Measurements from ENCODE around the gene CYP4A22.

Gene CYP4A22

DNA sequence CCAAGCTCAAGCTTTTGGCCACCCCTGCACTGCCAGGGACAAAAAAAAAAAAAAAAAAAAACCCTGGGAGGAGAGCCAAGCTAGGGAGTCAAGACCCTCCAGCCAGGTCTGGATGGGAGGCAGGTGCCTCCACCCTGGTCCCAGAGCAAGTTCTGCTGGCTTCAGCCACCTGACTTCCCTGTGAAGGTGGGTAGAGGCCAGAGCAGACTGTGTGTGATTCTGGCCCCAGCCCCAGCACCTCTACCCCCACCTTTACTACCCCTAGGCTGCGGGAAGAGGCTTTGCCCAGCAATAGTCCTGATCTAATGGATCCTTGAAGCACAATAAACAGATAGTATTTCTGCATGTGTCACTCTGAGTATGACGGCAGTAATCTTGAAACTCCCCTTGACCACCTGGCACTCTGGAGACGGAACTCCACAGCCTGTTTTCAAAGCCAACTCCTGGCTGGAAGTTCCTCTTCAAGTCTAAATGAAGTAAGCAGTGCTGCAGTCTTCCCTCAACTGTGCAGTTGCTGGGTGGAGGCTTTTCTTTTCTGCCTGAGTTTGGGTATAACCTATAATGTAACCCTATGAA is 42.8 kb downstream of the CYP4A22 start:
- TF ChIP-seq, protein P1, sequence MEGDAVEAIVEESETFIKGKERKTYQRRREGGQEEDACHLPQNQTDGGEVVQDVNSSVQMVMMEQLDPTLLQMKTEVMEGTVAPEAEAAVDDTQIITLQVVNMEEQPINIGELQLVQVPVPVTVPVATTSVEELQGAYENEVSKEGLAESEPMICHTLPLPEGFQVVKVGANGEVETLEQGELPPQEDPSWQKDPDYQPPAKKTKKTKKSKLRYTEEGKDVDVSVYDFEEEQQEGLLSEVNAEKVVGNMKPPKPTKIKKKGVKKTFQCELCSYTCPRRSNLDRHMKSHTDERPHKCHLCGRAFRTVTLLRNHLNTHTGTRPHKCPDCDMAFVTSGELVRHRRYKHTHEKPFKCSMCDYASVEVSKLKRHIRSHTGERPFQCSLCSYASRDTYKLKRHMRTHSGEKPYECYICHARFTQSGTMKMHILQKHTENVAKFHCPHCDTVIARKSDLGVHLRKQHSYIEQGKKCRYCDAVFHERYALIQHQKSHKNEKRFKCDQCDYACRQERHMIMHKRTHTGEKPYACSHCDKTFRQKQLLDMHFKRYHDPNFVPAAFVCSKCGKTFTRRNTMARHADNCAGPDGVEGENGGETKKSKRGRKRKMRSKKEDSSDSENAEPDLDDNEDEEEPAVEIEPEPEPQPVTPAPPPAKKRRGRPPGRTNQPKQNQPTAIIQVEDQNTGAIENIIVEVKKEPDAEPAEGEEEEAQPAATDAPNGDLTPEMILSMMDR (IDR thresholded peaks at IDR 0.05): no peak
- no peaks in the 10 kb centered on the region for H3K27me3 ChIP-seq (ENCODE audit: control insufficient read depth, insufficient read depth, low read length)
- no peaks in the 10 kb centered on the region for H3K79me2 ChIP-seq
- H2AFZ ChIP-seq: no peak overlapping the region
- H3K9me3 ChIP-seq (ENCODE audit: control insufficient read depth, low read length): no peaks in the 10 kb centered on the region
- no peak overlapping the region for H3K9ac ChIP-seq
- H3K4me1 ChIP-seq: no peaks in the 10 kb centered on the region
- H3K36me3 ChIP-seq (ENCODE audit: control insufficient read depth, insufficient read depth, low read length): no peaks in the 10 kb centered on the region
- no peak overlapping the region for H3K27ac ChIP-seq
- peak overlapping the region; percentile 71 for H3K4me2 ChIP-seq (ENCODE audit: low read length)
- H3K4me3 ChIP-seq (ENCODE audit: low read depth, low read length): no peak overlapping the region

GRCh38 chr1:47180603-47181094 is 43.4 kb downstream of the CYP4A22 start:
- no peaks in the 10 kb centered on the region for H3K4me1 ChIP-seq
- no peak overlapping the region for H3K4me2 ChIP-seq (ENCODE audit: low read length)
- no peaks in the 10 kb centered on the region for H3K27me3 ChIP-seq (ENCODE audit: control insufficient read depth, insufficient read depth, low read length)
- no peaks in the 10 kb centered on the region for H3K79me2 ChIP-seq
- TF ChIP-seq, protein P1 (IDR thresholded peaks at IDR 0.05): no peak
- H3K9me3 ChIP-seq (ENCODE audit: control insufficient read depth, low read length): no peaks in the 10 kb centered on the region
- no peak overlapping the region for H3K4me3 ChIP-seq (ENCODE audit: low read depth, low read length)
- H3K27ac ChIP-seq: no peak overlapping the region
- no peak overlapping the region for H2AFZ ChIP-seq
- no peaks in the 10 kb centered on the region for H3K36me3 ChIP-seq (ENCODE audit: control insufficient read depth, insufficient read depth, low read length)
- H3K9ac ChIP-seq: no peak overlapping the region

GRCh38 chr1:47181095-47181954 is 44.1 kb downstream of the CYP4A22 start:
- no peaks in the 10 kb centered on the region for H3K9me3 ChIP-seq (ENCODE audit: control insufficient read depth, low read length)
- no peaks in the 10 kb centered on the region for H3K27me3 ChIP-seq (ENCODE audit: control insufficient read depth, insufficient read depth, low read length)
- H2AFZ ChIP-seq: no peak overlapping the region
- no peaks in the 10 kb centered on the region for H3K79me2 ChIP-seq
- TF ChIP-seq, protein P1 (IDR thresholded peaks at IDR 0.05): no peak
- no peak overlapping the region for H3K4me3 ChIP-seq (ENCODE audit: low read depth, low read length)
- H3K36me3 ChIP-seq (ENCODE audit: control insufficient read depth, insufficient read depth, low read length): no peaks in the 10 kb centered on the region
- H3K27ac ChIP-seq: no peak overlapping the region
- H3K4me1 ChIP-seq: no peaks in the 10 kb centered on the region
- H3K9ac ChIP-seq: no peak overlapping the region
- H3K4me2 ChIP-seq (ENCODE audit: low read length): no peak overlapping the region

GRCh38 chr1:47181955-47182675 is 44.9 kb downstream of the CYP4A22 start:
- Histone ChIP-seq H2AFZ (no peak overlapping the region), H3K4me2 (ENCODE audit: low read length) (no peak overlapping the region), H3K36me3 (ENCODE audit: control insufficient read depth, insufficient read depth, low read length) (no peaks in the 10 kb centered on the region), H3K9me3 (ENCODE audit: control insufficient read depth, low read length) (no peaks in the 10 kb centered on the region), H3K27ac (no peak overlapping the region), H3K27me3 (ENCODE audit: control insufficient read depth, insufficient read depth, low read length) (no peaks in the 10 kb centered on the region), H3K4me1 (no peaks in the 10 kb centered on the region), H3K79me2 (no peaks in the 10 kb centered on the region), H3K4me3 (ENCODE audit: low read depth, low read length) (no peak overlapping the region), H3K9ac (no peak overlapping the region)
- TF ChIP-seq, protein P1 (IDR thresholded peaks at IDR 0.05): no peak

Data from parathyroid adenoma (tissue), 2 donors.